IMR-90 (cell line): ENCODE data around the gene GALNT4. TPM values are rescaled to one million over a fixed set of nuclear protein-coding genes. Genes with fewer than 3 reads are reported as not detected.

Experiments used
- ATAC-seq: fragments of 200-7000 bp; cut with Tn5 transposase; 2 replicates; pipeline ENCODE4 v1.9.1; 2020; ENCODE audit warnings: low read depth, mild to moderate bottlenecking, moderate library complexity
- BruUV-seq: library from RNA; stranded (reverse); fragments of 400-500 nt; replicated peaks from 2 replicates; lab custom pipeline; 2021; lab: Mats Ljungman, UMichigan
- CTCF ChIA-PET: fragments of 300-600 bp; formaldehyde crosslinking; extraction: SDS; loops from one replicate; lab custom pipeline; 2021; ENCODE audit warnings: antibody characterized with exemption; lab: Yijun Ruan, JAX
- POLR2A ChIA-PET: fragments of 300-600 bp; sonication (Branson Sonifier 250); formaldehyde crosslinking; loops from one replicate; lab custom pipeline; 2022; ENCODE audit warnings: antibody characterized with exemption; ENCODE audit not compliant: unreplicated experiment; lab: Charles Lee
- DNase-seq: peaks from one replicate; pipeline ENCODE4 v3.0.0; 2013
- H2AFZ ChIP-seq: replicated peaks from 2 replicates; pipeline ENCODE3; 2013; ENCODE audit warnings: low read length, mild to moderate bottlenecking; ENCODE audit not compliant: poor library complexity
- H2AK5ac ChIP-seq: 2 replicates; pipeline ENCODE4 v1.6.1; 2013; ENCODE audit warnings: low read depth, low read length, inconsistent platforms
- H2AK9ac ChIP-seq: replicated peaks from 2 replicates; pipeline ENCODE3; 2013; ENCODE audit warnings: mild to moderate bottlenecking, low read depth, low read length, moderate library complexity; ENCODE audit not compliant: poor library complexity
- H2BK120ac ChIP-seq: 2 replicates; pipeline ENCODE4 v1.6.1; 2013; ENCODE audit warnings: low read depth, low read length, inconsistent platforms
- H2BK15ac ChIP-seq: 3 replicates; pipeline ENCODE4 v1.6.1; 2013; ENCODE audit warnings: low read depth, low read length, inconsistent platforms
- H2BK20ac ChIP-seq: 2 replicates; pipeline ENCODE4 v1.6.1; 2013; ENCODE audit warnings: low read depth, mild to moderate bottlenecking, inconsistent platforms, low read length, moderate library complexity
- H2BK5ac ChIP-seq: 2 replicates; pipeline ENCODE4 v1.6.1; 2013; ENCODE audit warnings: mild to moderate bottlenecking, low read depth, low read length, inconsistent platforms; ENCODE audit not compliant: poor library complexity, severe bottlenecking
- H3K14ac ChIP-seq: replicated peaks from 2 replicates; pipeline ENCODE4 v1.6.1; 2013; ENCODE audit warnings: low read depth, low read length, inconsistent platforms
- H3K18ac ChIP-seq: 2 replicates; pipeline ENCODE4 v1.6.1; 2013; ENCODE audit warnings: low read depth, low read length, control low read depth
- H3K23ac ChIP-seq: 2 replicates; pipeline ENCODE4 v1.6.1; 2013; ENCODE audit warnings: low read depth, low read length, inconsistent platforms
- H3K27ac ChIP-seq: 2 replicates; pipeline ENCODE4 v1.5.1; 2013; ENCODE audit warnings: mild to moderate bottlenecking, control low read depth, low read length; ENCODE audit not compliant: insufficient read depth
- H3K27me3 ChIP-seq: 2 replicates; pipeline ENCODE4 v1.6.1; 2013; ENCODE audit warnings: low read length; ENCODE audit not compliant: control insufficient read depth, insufficient read depth
- H3K36me3 ChIP-seq: 2 replicates; pipeline ENCODE4 v1.6.1; 2013; ENCODE audit warnings: low read length, mixed read lengths; ENCODE audit not compliant: control insufficient read depth, insufficient read depth
- H3K4ac ChIP-seq: 2 replicates; pipeline ENCODE4 v1.6.1; 2013; ENCODE audit warnings: low read depth, low read length, inconsistent platforms
- H3K4me1 ChIP-seq: 2 replicates; pipeline ENCODE4 v1.6.1; 2013; ENCODE audit warnings: low read length, mixed read lengths; ENCODE audit not compliant: control insufficient read depth, insufficient read depth
- H3K4me2 ChIP-seq: 2 replicates; pipeline ENCODE4 v1.6.1; 2013; ENCODE audit warnings: low read depth, mild to moderate bottlenecking, control low read depth, low read length, moderate library complexity
- H3K4me3 ChIP-seq: 2 replicates; pipeline ENCODE4 v1.5.1; 2013; ENCODE audit warnings: low read depth, mild to moderate bottlenecking, control low read depth, low read length, moderate library complexity; ENCODE audit not compliant: insufficient read depth
- H3K56ac ChIP-seq: 2 replicates; pipeline ENCODE4 v1.6.1; 2013; ENCODE audit warnings: low read length, inconsistent platforms; ENCODE audit not compliant: insufficient read depth; ENCODE audit errors: extremely low read depth
- H3K79me1 ChIP-seq, 2 experiments: 2 replicates each; pipeline ENCODE4 v1.6.1; 2013; ENCODE audit warnings: low read length in 2 of 2, inconsistent platforms in 1 of 2, low read depth in 1 of 2
- H3K9ac ChIP-seq: 2 replicates; pipeline ENCODE4 v1.6.1; 2013; ENCODE audit warnings: low read depth, low read length, control low read depth
- H3K9me1 ChIP-seq: 2 replicates; pipeline ENCODE4 v1.6.1; 2013; ENCODE audit warnings: low read length, inconsistent platforms; ENCODE audit not compliant: insufficient read depth
- H3K9me3 ChIP-seq: 2 replicates; pipeline ENCODE4 v1.6.1; 2013; ENCODE audit warnings: low read length; ENCODE audit not compliant: control insufficient read depth, insufficient read depth
- H4K20me1 ChIP-seq: 2 replicates; pipeline ENCODE4 v1.6.1; 2013; ENCODE audit warnings: low read length, inconsistent platforms; ENCODE audit not compliant: insufficient read depth
- H4K5ac ChIP-seq: 2 replicates; pipeline ENCODE4 v1.6.1; 2013; ENCODE audit warnings: mild to moderate bottlenecking, low read depth, low read length, control low read depth
- H4K8ac ChIP-seq, 2 experiments: 2 replicates each; pipeline ENCODE4 v1.6.1; 2013; ENCODE audit warnings: low read depth in 2 of 2, low read length in 2 of 2, control low read depth in 1 of 2, inconsistent platforms in 1 of 2
- H4K91ac ChIP-seq: 2 replicates; pipeline ENCODE4 v1.6.1; 2013; ENCODE audit warnings: low read depth, low read length, inconsistent platforms; ENCODE audit not compliant: insufficient read depth
- BHLHE40 ChIP-seq: fragments of 150-350 bp; IDR thresholded peaks from 2 replicates; pipeline ENCODE4 v1.6.1; 2016; ENCODE audit warnings: mild to moderate bottlenecking, low read depth, low read length
- CTCF ChIP-seq: conservative IDR thresholded peaks from 2 replicates; pipeline ENCODE4 v1.5.1; 2012; ENCODE audit warnings: mild to moderate bottlenecking, low read depth, low read length, improper control_type of control experiment
- ELK1 ChIP-seq: fragments of 150-350 bp; IDR thresholded peaks from 2 replicates; pipeline ENCODE4 v1.6.1; 2016; ENCODE audit warnings: low read depth, mild to moderate bottlenecking, low read length, moderate library complexity, borderline replicate concordance
- FOS ChIP-seq: fragments of 150-350 bp; IDR thresholded peaks from 2 replicates; pipeline ENCODE4 v1.6.1; 2016; ENCODE audit warnings: low read depth, low read length
- MAFK ChIP-seq: IDR thresholded peaks from 2 replicates; pipeline ENCODE4 v1.6.1; 2012; ENCODE audit warnings: low read depth, low read length, improper control_type of control experiment
- MAZ ChIP-seq: IDR thresholded peaks from 2 replicates; pipeline ENCODE4 v1.6.1; 2012; ENCODE audit warnings: low read depth, mild to moderate bottlenecking, low read length, improper control_type of control experiment, moderate library complexity, borderline replicate concordance
- MXI1 ChIP-seq: IDR thresholded peaks from 2 replicates; pipeline ENCODE4 v1.6.1; 2012; ENCODE audit warnings: low read depth, mild to moderate bottlenecking, low read length, moderate library complexity, borderline replicate concordance
- NFE2L2 ChIP-seq: fragments of 150-350 bp; IDR thresholded peaks from 2 replicates; pipeline ENCODE4 v1.6.1; 2016; ENCODE audit warnings: low read depth, mild to moderate bottlenecking, low read length
- RAD21 ChIP-seq: IDR thresholded peaks from 2 replicates; pipeline ENCODE4 v1.6.1; 2012; ENCODE audit warnings: low read length, improper control_type of control experiment
- RFX5 ChIP-seq: IDR thresholded peaks from 2 replicates; pipeline ENCODE4 v1.8.0; 2012; ENCODE audit warnings: low read depth, mild to moderate bottlenecking, low read length, moderate library complexity
- WGBS, 2 experiments: methylation state at CpG; one replicate each; pipeline versions ENCODE4 v1.1.5 to v1.1.7; 2013; ENCODE audit warnings: missing lambda C conversion rate in 2 of 2; ENCODE audit not compliant: insufficient read length in 1 of 2; ENCODE audit errors: extremely low coverage in 2 of 2; 5-methylcytosine and 5-hydroxymethylcytosine counted together
- dilution Hi-C: fragments of 300-500 bp; cut with HindIII; formaldehyde crosslinking; loops from one replicate; pipeline ENCODE4 v1.14.3; 2018; ENCODE audit warnings: low sequenced_read_pairs; ENCODE audit not compliant: unreplicated experiment
- in situ Hi-C: fragments of 300-500 bp; cut with MboI; formaldehyde crosslinking; loops from 3 replicates; pipeline ENCODE4 v1.14.3; 2019; ENCODE audit warnings: low sequenced_read_pairs, inconsistent platforms, mixed read lengths
- intact Hi-C: fragments of 100-400 bp; cut with micrococcal nuclease; formaldehyde crosslinking; loops from 2 replicates; pipeline ENCODE4 v1.10.0; 2022
- polyA plus RNA-seq, 3 experiments: library from polyadenylated mRNA; depleted of rRNA; stranded (reverse); fragments of >200 nt; gene quantifications; 2 replicates each; pipeline ENCODE4 v1.2.3, GENCODE V29; 2012; ENCODE audit warnings: low replicate concordance in 1 of 3
- total RNA-seq: library from RNA; depleted of rRNA; stranded (reverse); fragments of >200 nt; gene quantifications from 2 replicates; pipeline ENCODE4 v1.2.3, GENCODE V29; 2012

The GALNT4 gene
- total and polyA plus RNA-seq, 2 of the 4 experiments (the other 2 are of a cell fraction): 2.6 to 9.0 TPM

GRCh38 chr12:89556976-89557375 is 32.4 kb upstream of the GALNT4 start:
- no peak overlapping the region for H2AFZ ChIP-seq
- H4K5ac ChIP-seq: no peak overlapping the region
- no TSS peak for BruUV-seq
- H3K79me1 ChIP-seq: no peaks in the 10 kb centered on the region
- no peak overlapping the region for H2BK20ac ChIP-seq
- ATAC-seq (no peak), DNase-seq (peak; percentile 23)
- no peak overlapping the region for H3K18ac ChIP-seq
- no peak for TF ChIP-seq MXI1
- no peak for TF ChIP-seq BHLHE40
- no peak for TF ChIP-seq RAD21
- TF ChIP-seq FOS: no peak
- no peak for TF ChIP-seq NFE2L2
- TF ChIP-seq RFX5: no peak
- no peak for TF ChIP-seq ELK1
- no peak for TF ChIP-seq MAZ
- no peak for TF ChIP-seq CTCF
- no peak for TF ChIP-seq MAFK
- no peaks in the 10 kb centered on the region for H3K9me3 ChIP-seq
- ChIA-PET POLR2A (no interaction called here), CTCF (no interaction called here)
- H3K4me1 ChIP-seq: no peaks in the 10 kb centered on the region
- H2BK120ac ChIP-seq: no peak overlapping the region
- no peak overlapping the region for H2AK9ac ChIP-seq
- 100% methylated on average over 1 of the region's 2 CpGs; no CpG with 5 or more reads in 1 of the 2 experiments for WGBS, 2 experiments
- H4K8ac ChIP-seq: no peak overlapping the region
- no peak overlapping the region for H4K91ac ChIP-seq
- H3K4ac ChIP-seq: no peak overlapping the region
- no peaks in the 10 kb centered on the region for H3K27me3 ChIP-seq
- in situ Hi-C loops: no loop called here
- H3K4me2 ChIP-seq: no peak overlapping the region
- H3K14ac ChIP-seq: no peak overlapping the region
- no peaks in the 10 kb centered on the region for H3K36me3 ChIP-seq
- no peaks in the 10 kb centered on the region for H3K9me1 ChIP-seq
- no peak overlapping the region for H3K27ac ChIP-seq
- no peak overlapping the region for H2BK5ac ChIP-seq
- no peak overlapping the region for H3K9ac ChIP-seq
- H4K20me1 ChIP-seq: no peaks in the 10 kb centered on the region
- H2BK15ac ChIP-seq: no peak overlapping the region
- intact Hi-C loops: no loop called here
- dilution Hi-C loops: no loop called here
- no peak overlapping the region for H2AK5ac ChIP-seq
- no peak overlapping the region for H3K56ac ChIP-seq
- H3K4me3 ChIP-seq: no peak overlapping the region
- no peak overlapping the region for H3K23ac ChIP-seq
